Glutamatergic neuron (in vitro differentiated cells): ENCODE data around the gene ABR. TPM values are rescaled to one million over a fixed set of nuclear protein-coding genes. Genes with fewer than 3 reads are reported as not detected.
"Not testable (repeated sequence)": the region's sequence is repeated elsewhere in the genome, so short reads cannot be mapped to it uniquely, and the experiment has no call there.

Experiments
- DNase-seq: peaks from one replicate; pipeline ENCODE4 v3.0.0; 2022
- H3K27ac Mint-ChIP-seq: one replicate; pipeline ENCODE4 v1.8.0; 2020; ENCODE audit warnings: mild to moderate bottlenecking, mixed read lengths, inconsistent platforms; ENCODE audit not compliant: unreplicated experiment
- H3K27me3 Mint-ChIP-seq: one replicate; pipeline ENCODE4 v1.8.0; 2020; ENCODE audit warnings: mild to moderate bottlenecking, moderate library complexity, mixed read lengths, inconsistent platforms; ENCODE audit not compliant: unreplicated experiment
- H3K36me3 Mint-ChIP-seq: one replicate; pipeline ENCODE4 v1.8.0; 2020; ENCODE audit warnings: mild to moderate bottlenecking, mixed read lengths, inconsistent platforms; ENCODE audit not compliant: unreplicated experiment
- H3K4me1 Mint-ChIP-seq: one replicate; pipeline ENCODE4 v1.8.0; 2020; ENCODE audit warnings: mild to moderate bottlenecking, low read depth, mixed read lengths, inconsistent platforms; ENCODE audit not compliant: unreplicated experiment
- H3K4me3 Mint-ChIP-seq: one replicate; pipeline ENCODE4 v1.8.0; 2020; ENCODE audit warnings: mild to moderate bottlenecking, mixed read lengths, inconsistent platforms; ENCODE audit not compliant: unreplicated experiment
- H3K9me3 Mint-ChIP-seq: one replicate; pipeline ENCODE4 v1.8.0; 2020; ENCODE audit warnings: mild to moderate bottlenecking, moderate library complexity, mixed read lengths, inconsistent platforms; ENCODE audit not compliant: unreplicated experiment
- total RNA-seq: library from RNA; stranded (reverse); fragmentation: NEBNext Ultra II Directional; extraction: Animal tissue kit (Norgen Biotek cat#: 25700); gene quantifications from one replicate; pipeline ENCODE4 v1.2.1, GENCODE V29; 2021; ENCODE audit not compliant: unreplicated experiment
- TF ChIP-seq, protein P1 (sequence below): fragments of 200-600 bp; sonication (generic); IDR thresholded peaks from one replicate; pipeline ENCODE4 v1.5.0; 2021; ENCODE audit not compliant: partially characterized antibody, unreplicated experiment

Gene ABR
- total RNA-seq, 1 donor from 2014 or later: 219 TPM

DNA sequence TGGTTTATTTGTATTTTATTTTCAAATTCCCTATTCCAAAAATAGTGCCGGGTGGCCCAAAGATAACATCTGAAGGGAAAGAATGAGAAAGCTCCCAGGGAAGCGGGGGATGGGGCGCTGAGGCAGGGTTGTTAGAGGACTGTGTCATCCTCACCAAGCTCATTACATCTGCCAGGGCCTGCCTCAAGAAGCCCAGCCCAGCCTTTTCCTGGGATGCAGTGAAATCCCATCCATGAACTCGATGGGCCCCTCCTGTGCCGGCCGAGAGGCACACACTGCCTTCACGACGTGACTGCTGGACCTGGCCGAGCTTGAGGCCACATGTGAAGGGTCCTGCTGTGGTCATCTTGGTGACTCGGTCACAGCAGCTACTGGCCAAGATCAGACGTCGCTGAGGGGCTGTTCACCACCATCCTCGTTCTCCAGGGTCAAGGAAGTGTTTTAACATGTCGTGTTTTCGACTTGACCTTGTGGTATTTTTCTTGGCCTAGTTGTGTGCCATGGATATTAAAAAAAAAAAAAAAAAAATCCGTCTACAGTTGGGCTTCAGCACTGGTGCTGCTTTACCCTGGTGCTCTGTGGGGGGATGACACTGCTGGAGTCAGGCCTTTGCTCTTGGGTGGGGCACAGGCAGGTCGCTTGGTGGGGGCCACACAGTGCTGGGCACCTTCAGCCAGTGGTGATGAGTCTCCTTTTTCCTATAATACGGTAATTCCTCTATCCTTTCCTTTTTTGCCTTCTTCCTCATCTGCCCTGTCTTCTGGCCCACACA is 178.0 kb downstream of the ABR start:
- TF ChIP-seq, protein P1, sequence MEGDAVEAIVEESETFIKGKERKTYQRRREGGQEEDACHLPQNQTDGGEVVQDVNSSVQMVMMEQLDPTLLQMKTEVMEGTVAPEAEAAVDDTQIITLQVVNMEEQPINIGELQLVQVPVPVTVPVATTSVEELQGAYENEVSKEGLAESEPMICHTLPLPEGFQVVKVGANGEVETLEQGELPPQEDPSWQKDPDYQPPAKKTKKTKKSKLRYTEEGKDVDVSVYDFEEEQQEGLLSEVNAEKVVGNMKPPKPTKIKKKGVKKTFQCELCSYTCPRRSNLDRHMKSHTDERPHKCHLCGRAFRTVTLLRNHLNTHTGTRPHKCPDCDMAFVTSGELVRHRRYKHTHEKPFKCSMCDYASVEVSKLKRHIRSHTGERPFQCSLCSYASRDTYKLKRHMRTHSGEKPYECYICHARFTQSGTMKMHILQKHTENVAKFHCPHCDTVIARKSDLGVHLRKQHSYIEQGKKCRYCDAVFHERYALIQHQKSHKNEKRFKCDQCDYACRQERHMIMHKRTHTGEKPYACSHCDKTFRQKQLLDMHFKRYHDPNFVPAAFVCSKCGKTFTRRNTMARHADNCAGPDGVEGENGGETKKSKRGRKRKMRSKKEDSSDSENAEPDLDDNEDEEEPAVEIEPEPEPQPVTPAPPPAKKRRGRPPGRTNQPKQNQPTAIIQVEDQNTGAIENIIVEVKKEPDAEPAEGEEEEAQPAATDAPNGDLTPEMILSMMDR: no peak
- H3K4me1 Mint-ChIP-seq: peaks cover 45% of the 10 kb centered on the region
- no peaks in the 10 kb centered on the region for H3K36me3 Mint-ChIP-seq
- peaks cover 24% of the 10 kb centered on the region for H3K9me3 Mint-ChIP-seq
- peak overlapping the region; percentile 65 for H3K4me3 Mint-ChIP-seq
- peak; percentile 54 for DNase-seq
- peaks cover 9% of the 10 kb centered on the region for H3K27me3 Mint-ChIP-seq
- peak overlapping the region; percentile 94 for H3K27ac Mint-ChIP-seq

DNA sequence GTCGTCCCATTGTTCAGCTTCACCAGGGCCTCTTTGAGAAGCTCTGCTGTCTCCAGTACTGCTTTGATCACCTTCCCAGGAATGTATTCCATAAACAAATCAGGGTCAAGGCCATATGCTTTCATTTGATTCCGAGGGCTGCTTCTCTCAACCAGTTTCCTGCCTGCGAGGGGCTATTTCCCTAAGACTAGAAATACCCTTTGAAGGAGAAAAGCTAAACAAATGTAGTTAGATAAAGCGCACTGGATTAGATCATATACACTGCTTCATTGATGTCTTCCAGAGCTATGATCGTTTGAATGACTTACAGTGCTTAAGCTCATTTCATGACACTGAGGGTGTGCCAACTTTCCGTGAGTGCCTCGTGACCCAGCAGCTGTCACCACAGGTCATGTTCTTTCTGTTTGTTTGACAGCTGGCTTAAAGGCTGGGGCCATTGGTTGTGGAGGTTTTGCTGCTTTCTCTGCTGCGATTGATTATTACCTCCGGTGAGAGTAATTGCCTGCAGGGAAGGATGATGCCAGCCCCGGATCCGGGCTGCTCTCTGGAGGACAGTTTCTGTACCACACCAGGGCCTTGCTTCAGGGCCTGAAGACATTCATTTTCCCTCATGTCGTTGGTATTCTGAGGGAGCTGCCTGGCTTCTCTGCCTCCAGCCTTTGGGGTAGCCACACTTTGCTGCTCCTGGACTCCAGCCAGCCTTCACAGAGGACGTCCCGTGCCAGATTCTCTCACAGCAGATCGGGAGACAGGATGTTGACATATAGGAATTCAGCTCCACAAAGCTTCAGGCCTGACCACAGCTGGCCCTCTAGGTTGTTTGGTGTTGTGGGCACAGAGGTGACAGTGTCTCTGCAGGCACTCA is 179.0 kb downstream of the ABR start:
- TF ChIP-seq, protein P1: no peak
- DNase-seq: no peak
- H3K4me1 Mint-ChIP-seq: peaks cover 45% of the 10 kb centered on the region

DNA sequence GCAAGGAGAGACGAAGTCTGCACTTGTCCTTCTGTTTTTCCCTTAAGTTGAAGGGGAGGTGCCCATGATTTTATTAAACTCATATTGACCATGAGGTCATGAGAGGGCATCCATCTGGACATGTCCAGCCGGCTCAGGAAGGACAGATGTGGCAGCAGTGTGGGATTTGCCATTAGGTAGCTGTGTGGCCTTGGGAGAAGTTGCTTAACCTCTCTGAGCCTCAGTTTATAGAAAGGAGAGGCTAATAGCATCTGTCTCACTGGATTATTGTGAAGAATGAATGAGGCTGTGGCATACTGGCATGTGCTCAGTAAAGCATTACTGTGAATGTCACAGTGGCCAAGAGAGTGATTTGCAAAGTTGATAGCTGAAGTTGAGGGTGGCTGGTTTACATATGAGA is 181.7 kb downstream of the ABR start:
- H3K36me3 Mint-ChIP-seq: no peaks in the 10 kb centered on the region
- H3K4me3 Mint-ChIP-seq: peak overlapping the region; percentile 89
- TF ChIP-seq, protein P1: no peak
- peaks cover 22% of the 10 kb centered on the region for H3K9me3 Mint-ChIP-seq
- no peak for DNase-seq
- H3K27ac Mint-ChIP-seq: peak overlapping the region; percentile 99
- H3K4me1 Mint-ChIP-seq: peaks cover 41% of the 10 kb centered on the region
- peaks cover 5% of the 10 kb centered on the region for H3K27me3 Mint-ChIP-seq

More for the DNA sequence above, 179.0 kb downstream of the ABR start:
- peak overlapping the region; percentile 94 for H3K27ac Mint-ChIP-seq
- H3K9me3 Mint-ChIP-seq: peaks cover 27% of the 10 kb centered on the region
- H3K36me3 Mint-ChIP-seq: no peaks in the 10 kb centered on the region
- H3K27me3 Mint-ChIP-seq: peaks cover 9% of the 10 kb centered on the region
- H3K4me3 Mint-ChIP-seq: peak overlapping the region; percentile 25

DNA sequence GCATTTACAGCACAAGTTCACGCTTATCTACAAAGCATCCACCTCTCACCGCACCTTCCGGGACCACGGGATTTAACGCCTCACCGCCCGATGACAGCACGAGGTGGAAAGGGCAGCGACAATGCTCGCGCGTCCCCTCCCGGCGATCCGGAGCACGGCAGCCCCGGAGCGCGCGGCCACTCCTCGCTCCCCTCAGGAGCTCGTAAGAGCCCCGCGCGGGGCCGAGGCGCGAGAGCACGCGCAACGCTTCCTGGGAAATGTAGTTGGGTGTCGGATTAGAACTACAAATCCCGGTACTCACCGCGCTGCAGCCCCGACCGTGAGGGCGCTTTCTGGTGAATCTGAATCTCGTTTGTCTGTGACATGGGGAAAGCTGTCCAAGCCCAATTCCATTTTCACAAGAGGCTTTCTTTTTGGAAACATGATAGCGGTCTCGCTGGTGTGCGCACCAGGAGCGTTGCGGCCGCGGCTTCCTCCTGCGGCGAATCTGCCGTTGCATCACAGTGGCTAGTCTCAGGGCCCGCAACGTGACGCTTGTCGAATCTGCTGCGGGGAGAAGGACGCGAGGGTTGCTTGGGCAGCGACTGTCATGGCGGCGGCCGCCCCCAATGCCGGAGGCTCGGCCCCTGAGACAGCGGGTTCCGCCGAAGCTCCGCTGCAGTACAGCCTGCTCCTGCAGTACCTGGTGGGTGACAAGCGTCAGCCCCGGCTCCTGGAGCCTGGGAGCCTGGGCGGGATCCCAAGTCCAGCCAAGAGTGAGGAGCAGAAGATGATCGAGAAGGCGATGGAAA is 183.0 kb downstream of the ABR start, which contains the start of gene TIMM22:
Gene TIMM22, plus strand, starts transcription at position 576 of the 791 bp plus-strand sequence. Its CDS starts 14 bp downstream, at position 590.
- peak within 1 kb of the TSS; percentile 99 for H3K27ac Mint-ChIP-seq
- H3K4me1 Mint-ChIP-seq: peaks cover 30% of the 10 kb centered on the region
- TF ChIP-seq, protein P1: peak; percentile 88
- peak; percentile 96 for DNase-seq
- no peaks in the 10 kb centered on the region for H3K36me3 Mint-ChIP-seq
- H3K9me3 Mint-ChIP-seq: peaks cover 21% of the 10 kb centered on the region
- H3K27me3 Mint-ChIP-seq: peaks cover 5% of the 10 kb centered on the region
- H3K4me3 Mint-ChIP-seq: peak within 1 kb of the TSS; percentile 89

DNA sequence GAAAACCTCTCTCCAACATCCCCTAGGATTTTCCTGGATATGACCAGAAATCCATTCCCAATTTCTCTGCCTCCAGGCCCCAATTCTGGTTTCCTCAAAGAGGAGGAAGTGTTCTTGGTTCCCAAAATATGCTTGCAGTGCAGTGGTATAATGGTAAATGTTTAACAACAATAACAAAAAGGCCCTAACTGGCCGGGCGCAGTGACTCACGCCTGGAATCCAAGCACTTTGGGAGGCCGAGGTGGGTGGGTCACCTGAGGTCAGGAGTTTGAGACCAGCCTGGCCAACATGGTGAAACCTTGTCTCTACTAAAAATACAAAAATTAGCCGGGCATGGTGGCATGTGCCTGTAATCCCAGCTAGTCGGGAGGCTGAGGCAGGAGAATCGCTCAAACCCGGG is 184.5 kb downstream of the ABR start:
- H3K36me3 Mint-ChIP-seq: not testable (repeated sequence)

More for the DNA sequence above, 184.5 kb downstream of the ABR start:
- peaks cover 16% of the 10 kb centered on the region for H3K9me3 Mint-ChIP-seq
- H3K4me1 Mint-ChIP-seq: peaks cover 17% of the 10 kb centered on the region
- not testable (repeated sequence) for DNase-seq, H3K4me3 Mint-ChIP-seq, H3K27me3 Mint-ChIP-seq
- peak overlapping the region; percentile 33 for H3K27ac Mint-ChIP-seq
